ENCODE data around the gene SLC35F6. TPM values are rescaled to one million over a fixed set of nuclear protein-coding genes. Genes with fewer than 3 reads are reported as not detected.
A peak's percentile ranks its signal among the peaks of the same experiment; 100 is the strongest.
"Not testable (repeated sequence)": the region's sequence is repeated elsewhere in the genome, so short reads cannot be mapped to it uniquely, and the experiment has no call there.

SLC35F6 gene
- total RNA-seq, 1 donor from 2014 or later = 49.3 TPM

DNA sequence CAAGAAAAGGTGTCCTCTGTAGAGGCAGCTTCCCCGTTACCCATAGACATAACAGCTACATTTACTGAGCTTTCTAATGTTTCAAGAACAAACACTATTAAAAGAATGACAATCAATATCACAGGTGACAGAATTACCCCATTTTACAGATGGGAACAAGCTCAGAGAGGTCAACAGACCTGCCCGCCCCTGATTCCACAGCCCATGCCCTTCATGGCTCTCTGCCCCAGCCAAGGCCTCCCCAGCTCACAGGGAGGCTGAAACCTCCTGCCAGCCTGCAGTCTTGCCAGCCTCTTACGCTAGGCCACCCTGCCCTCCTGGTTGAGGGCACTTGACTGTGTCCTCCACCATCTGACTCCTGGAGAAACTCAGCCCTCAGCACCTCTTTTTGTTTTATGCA lies 19.1 kb upstream of the SLC35F6 start:
- no peak overlapping the region for H3K27ac ChIP-seq
- H3K4me1 ChIP-seq = peaks cover 11% of the 10 kb centered on the region
- H3K4me3 ChIP-seq = no peak overlapping the region
- DNase-seq = no peak
- H3K36me3 ChIP-seq = no peaks in the 10 kb centered on the region
- TF ChIP-seq, protein P1, sequence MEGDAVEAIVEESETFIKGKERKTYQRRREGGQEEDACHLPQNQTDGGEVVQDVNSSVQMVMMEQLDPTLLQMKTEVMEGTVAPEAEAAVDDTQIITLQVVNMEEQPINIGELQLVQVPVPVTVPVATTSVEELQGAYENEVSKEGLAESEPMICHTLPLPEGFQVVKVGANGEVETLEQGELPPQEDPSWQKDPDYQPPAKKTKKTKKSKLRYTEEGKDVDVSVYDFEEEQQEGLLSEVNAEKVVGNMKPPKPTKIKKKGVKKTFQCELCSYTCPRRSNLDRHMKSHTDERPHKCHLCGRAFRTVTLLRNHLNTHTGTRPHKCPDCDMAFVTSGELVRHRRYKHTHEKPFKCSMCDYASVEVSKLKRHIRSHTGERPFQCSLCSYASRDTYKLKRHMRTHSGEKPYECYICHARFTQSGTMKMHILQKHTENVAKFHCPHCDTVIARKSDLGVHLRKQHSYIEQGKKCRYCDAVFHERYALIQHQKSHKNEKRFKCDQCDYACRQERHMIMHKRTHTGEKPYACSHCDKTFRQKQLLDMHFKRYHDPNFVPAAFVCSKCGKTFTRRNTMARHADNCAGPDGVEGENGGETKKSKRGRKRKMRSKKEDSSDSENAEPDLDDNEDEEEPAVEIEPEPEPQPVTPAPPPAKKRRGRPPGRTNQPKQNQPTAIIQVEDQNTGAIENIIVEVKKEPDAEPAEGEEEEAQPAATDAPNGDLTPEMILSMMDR (IDR thresholded peaks at IDR 0.05) = no peak
- H3K9me3 ChIP-seq = no peaks in the 10 kb centered on the region
- intact Hi-C loops (cut with DNase I) = loop anchor here (5.0 kb wide), 1 partner anchor 138 kb away; no protein-coding TSS in a partner anchor
- H3K27me3 ChIP-seq (ENCODE audit: low read depth) = no peaks in the 10 kb centered on the region
- no peak for ATAC-seq

DNA sequence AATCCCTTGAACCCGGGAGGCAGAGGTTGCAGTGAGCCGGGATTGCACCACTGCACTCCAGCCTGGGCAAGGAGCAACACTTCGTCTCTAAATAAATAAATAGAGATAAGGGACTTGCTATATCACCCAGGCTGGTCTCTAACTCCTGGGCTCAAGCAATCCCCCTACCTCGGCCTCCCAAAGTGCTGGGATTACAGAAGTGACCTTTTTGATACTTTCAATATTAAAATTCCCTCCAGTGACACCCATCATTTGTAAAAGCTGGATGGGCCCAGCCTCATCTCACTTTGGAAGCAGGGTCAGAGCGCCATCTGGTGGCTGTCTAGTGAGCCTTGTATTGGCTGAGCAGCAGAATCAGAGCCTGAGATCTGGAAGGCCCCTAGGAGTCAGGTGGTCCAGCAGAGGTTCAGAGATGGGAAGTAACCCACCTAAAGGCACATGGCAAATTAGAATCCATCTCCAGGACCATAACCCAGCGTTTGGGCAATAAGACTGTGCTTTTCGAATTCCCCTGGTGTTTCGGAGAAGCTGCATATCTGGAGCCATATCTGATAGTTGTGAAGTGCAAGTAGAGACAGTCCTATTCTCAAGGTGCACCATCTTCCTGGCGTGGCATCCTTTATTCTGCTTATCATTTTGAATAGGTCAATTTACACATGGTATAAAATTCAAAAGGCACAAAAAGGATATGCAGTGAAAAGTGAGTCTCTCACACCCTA lies 18.3 kb upstream of the SLC35F6 start:
- Histone ChIP-seq H3K36me3 (no peaks in the 10 kb centered on the region), H3K4me1 (peaks cover 11% of the 10 kb centered on the region), H3K9me3 (no peaks in the 10 kb centered on the region), H3K27me3 (ENCODE audit: low read depth) (no peaks in the 10 kb centered on the region), H3K27ac (no peak overlapping the region), H3K4me3 (no peak overlapping the region)
- TF ChIP-seq, protein P1 (IDR thresholded peaks at IDR 0.05) = peak; percentile 91
- peak; percentile 84 for DNase-seq
- intact Hi-C loops (cut with DNase I) = no loop called here
- peak; percentile 85 to 90 for ATAC-seq

GRCh38 chr2:26746934-26747333 lies 17.1 kb upstream of the SLC35F6 start:
- DNase-seq = no peak
- H3K27me3 ChIP-seq (ENCODE audit: low read depth) = no peaks in the 10 kb centered on the region
- intact Hi-C loops (cut with DNase I) = no loop called here
- TF ChIP-seq, protein P1 (IDR thresholded peaks at IDR 0.05) = no peak
- no peak overlapping the region for H3K4me3 ChIP-seq
- H3K36me3 ChIP-seq = no peaks in the 10 kb centered on the region
- no peak overlapping the region for H3K27ac ChIP-seq
- peaks cover 4% of the 10 kb centered on the region for H3K4me1 ChIP-seq
- no peaks in the 10 kb centered on the region for H3K9me3 ChIP-seq
- ATAC-seq = no peak

DNA sequence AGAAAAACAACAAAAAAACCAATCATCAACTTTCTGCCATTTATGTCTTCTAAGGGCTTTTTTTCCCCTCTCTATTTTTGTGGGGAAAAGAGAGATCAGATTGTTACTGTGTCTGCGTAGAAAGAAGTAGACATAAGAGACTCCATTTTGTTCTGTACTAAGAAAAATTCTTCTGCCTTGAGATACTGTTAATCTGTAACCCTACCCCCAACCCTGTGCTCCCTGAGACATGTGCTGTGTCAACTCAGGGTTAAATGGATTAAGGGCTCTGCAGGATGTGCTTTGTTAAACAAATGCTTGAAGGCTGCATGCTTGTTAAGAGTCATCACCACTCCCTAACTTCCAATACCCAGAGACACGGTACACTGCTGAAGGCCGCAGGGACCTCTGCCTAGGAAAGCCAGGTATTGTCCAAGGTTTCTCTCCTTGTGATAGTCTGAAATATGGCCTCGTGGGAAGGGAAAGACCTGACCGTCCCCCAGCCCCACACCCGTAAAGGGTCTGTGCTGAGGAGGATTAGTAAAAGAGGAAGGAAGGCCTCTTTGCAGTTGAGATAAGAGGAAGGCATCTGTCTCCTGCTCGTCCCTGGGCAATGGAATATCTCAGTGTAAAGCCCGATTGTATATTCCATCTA lies 14.2 kb upstream of the SLC35F6 start:
- H3K27ac ChIP-seq; H3K27me3 ChIP-seq (ENCODE audit: low read depth); H3K36me3 ChIP-seq; DNase-seq; H3K4me3 ChIP-seq; H3K4me1 ChIP-seq; H3K9me3 ChIP-seq; intact Hi-C loops (cut with DNase I); ATAC-seq: not testable (repeated sequence)

GRCh38 chr2:26750467-26750866 lies 13.6 kb upstream of the SLC35F6 start:
- peak overlapping the region; percentile 2 for H3K4me3 ChIP-seq
- H3K9me3 ChIP-seq; H3K27me3 ChIP-seq (ENCODE audit: low read depth); intact Hi-C loops (cut with DNase I); H3K4me1 ChIP-seq; H3K36me3 ChIP-seq; H3K27ac ChIP-seq; DNase-seq; ATAC-seq: not testable (repeated sequence)

DNA sequence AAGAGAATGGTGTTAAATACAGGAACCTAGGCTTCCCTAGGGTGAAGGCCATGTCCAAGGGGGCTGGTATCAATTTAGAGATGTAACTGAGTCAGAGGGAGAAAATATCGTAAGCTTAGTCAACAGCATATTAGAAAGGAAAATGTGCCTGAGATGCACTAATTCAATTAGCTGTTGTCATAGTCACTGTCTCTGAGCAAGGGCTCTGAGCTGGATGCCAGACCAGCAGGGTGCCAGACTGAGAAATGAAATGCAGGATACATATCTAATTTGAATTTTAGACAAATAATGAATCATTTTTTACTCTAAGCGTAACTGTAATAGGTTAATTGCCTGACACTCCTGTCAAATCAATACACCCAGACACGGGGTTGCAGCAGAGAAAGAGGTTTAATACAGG lies 11.4 kb upstream of the SLC35F6 start:
- no peaks in the 10 kb centered on the region for H3K27me3 ChIP-seq (ENCODE audit: low read depth)
- TF ChIP-seq, protein P1 (IDR thresholded peaks at IDR 0.05) = no peak
- no peak for DNase-seq
- no peak overlapping the region for H3K27ac ChIP-seq
- no peaks in the 10 kb centered on the region for H3K9me3 ChIP-seq
- no peak for ATAC-seq
- intact Hi-C loops (cut with DNase I) = no loop called here
- H3K4me1 ChIP-seq = peaks cover 4% of the 10 kb centered on the region
- H3K4me3 ChIP-seq = no peak overlapping the region
- no peaks in the 10 kb centered on the region for H3K36me3 ChIP-seq

Measured in lower lobe of right lung (tissue), 2 donors.